ENCODE results near the gene GLT8D1. TPM values are rescaled to one million over a fixed set of nuclear protein-coding genes. Genes with fewer than 3 reads are reported as not detected.

The GLT8D1 gene
- total RNA-seq, 1 donor from 2014 or later: 79.8 TPM

- H3K36me3 Mint-ChIP-seq (ENCODE audit: insufficient read depth): peaks cover 23% of the 10 kb centered on the region
- no peak overlapping the region for H3K27ac Mint-ChIP-seq
- H3K9me3 Mint-ChIP-seq (ENCODE audit: low read depth): no peaks in the 10 kb centered on the region
- no peak for TF ChIP-seq CTCF (IDR thresholded peaks at IDR 0.05; ENCODE audit: unreplicated experiment)
- no peak overlapping the region for H3K4me3 Mint-ChIP-seq (ENCODE audit: low read depth)
- DNase-seq (ENCODE audit: low spot score, unreplicated experiment): no peak
- no peaks in the 10 kb centered on the region for H3K27me3 Mint-ChIP-seq
- no peaks in the 10 kb centered on the region for H3K4me1 Mint-ChIP-seq (ENCODE audit: low read depth)
These were observed 45.5 kb downstream of the GLT8D1 start for GRCh38 chr3:52660046-52660445.

DNA sequence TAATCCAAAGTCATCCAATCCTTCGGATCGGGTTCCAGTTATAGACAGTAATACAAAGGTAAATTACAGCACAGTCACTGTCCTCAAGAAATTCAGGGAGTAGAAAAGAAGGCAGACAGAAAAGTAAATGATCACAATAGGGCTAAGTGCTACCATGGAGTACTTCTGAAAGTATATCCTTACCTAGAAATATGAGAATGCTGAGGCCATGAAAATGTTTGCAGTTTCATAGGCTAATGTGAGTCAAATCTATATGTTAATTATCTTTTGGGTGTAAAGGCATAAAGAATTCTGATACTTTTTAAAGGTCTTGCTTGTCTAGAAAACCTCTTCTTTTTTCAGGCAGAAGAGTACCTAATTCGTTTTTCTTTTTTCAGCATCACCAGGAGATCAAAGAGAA lies 49.7 kb downstream of the GLT8D1 start:
- Mint-ChIP-seq H3K27ac (no peak overlapping the region), H3K4me1 (ENCODE audit: low read depth) (no peaks in the 10 kb centered on the region), H3K36me3 (ENCODE audit: insufficient read depth) (peaks cover 13% of the 10 kb centered on the region)

DNA sequence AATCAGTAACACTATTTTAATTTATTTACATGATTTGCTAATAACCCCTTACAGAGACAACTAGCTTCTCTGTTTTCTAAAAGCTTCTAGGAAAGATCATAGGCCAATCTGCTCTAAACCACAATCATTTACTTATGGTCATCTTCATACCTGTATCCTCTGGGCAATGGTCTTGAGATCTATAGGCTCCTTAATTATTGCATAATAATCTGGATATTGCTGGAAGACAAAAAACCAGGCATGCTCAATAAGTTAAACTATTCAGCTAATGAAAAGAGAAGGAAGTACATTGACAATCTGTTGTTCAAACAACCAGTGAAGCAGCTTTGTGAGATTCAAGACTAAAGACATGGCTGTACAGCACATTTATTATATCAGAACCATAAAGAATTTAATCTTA lies 54.0 kb downstream of the GLT8D1 start:
- H3K4me1 Mint-ChIP-seq (ENCODE audit: low read depth): no peaks in the 10 kb centered on the region
- no peaks in the 10 kb centered on the region for H3K27me3 Mint-ChIP-seq
- TF ChIP-seq CTCF (IDR thresholded peaks at IDR 0.05; ENCODE audit: unreplicated experiment): no peak
- no peak for DNase-seq (ENCODE audit: low spot score, unreplicated experiment)
- no peak overlapping the region for H3K4me3 Mint-ChIP-seq (ENCODE audit: low read depth)
- H3K9me3 Mint-ChIP-seq (ENCODE audit: low read depth): no peaks in the 10 kb centered on the region
- peaks cover 33% of the 10 kb centered on the region for H3K36me3 Mint-ChIP-seq (ENCODE audit: insufficient read depth)
- no peak overlapping the region for H3K27ac Mint-ChIP-seq

More for the DNA sequence above, 49.7 kb downstream of the GLT8D1 start:
- Mint-ChIP-seq H3K4me3 (ENCODE audit: low read depth) (no peak overlapping the region), H3K27me3 (no peaks in the 10 kb centered on the region), H3K9me3 (ENCODE audit: low read depth) (no peaks in the 10 kb centered on the region)
- TF ChIP-seq CTCF (IDR thresholded peaks at IDR 0.05; ENCODE audit: unreplicated experiment): no peak
- no peak for DNase-seq (ENCODE audit: low spot score, unreplicated experiment)

GRCh38 chr3:52650439-52650838 lies 55.2 kb downstream of the GLT8D1 start:
- Mint-ChIP-seq H3K4me3 (ENCODE audit: low read depth) (no peak overlapping the region), H3K36me3 (ENCODE audit: insufficient read depth) (peaks cover 32% of the 10 kb centered on the region), H3K4me1 (ENCODE audit: low read depth) (no peaks in the 10 kb centered on the region), H3K27me3 (no peaks in the 10 kb centered on the region), H3K27ac (no peak overlapping the region), H3K9me3 (ENCODE audit: low read depth) (no peaks in the 10 kb centered on the region)
- no peak for DNase-seq (ENCODE audit: low spot score, unreplicated experiment)
- TF ChIP-seq CTCF (IDR thresholded peaks at IDR 0.05; ENCODE audit: unreplicated experiment): no peak

DNA sequence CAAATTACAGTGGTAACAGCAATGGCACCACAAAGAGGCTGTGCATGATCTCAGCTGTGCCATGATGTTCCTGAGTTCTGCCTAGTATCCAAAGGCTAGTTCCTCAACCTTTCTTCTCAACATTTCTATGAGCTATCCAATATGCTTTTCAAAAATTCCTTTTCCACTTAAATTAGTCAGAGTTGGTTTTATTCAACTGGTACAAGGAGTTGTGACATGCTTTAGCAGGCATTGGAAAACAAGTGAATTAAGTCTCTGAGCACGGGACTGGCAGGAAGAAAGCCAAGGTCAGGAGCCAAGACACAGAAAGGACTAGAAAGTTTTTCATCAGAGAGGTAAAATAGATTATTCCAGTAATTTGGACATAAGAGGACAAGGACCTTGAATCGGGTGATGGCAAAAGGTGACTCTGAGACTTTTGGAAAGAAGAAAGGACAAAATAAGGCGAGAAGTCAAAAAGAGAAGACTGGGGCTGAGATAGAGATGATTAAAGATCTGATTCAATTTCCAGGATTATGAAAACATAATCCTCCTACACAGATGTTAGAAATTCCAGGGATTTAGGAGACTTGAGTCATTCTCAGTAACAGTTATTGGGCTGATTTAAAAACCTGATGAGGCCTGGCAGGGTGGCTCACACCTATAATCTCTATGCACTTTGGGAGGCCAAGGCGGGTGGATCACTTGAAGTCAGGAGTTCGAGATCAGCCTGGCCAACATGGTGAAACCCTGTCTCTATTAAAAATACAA lies 56.0 kb downstream of the GLT8D1 start:
- DNase-seq (ENCODE audit: low spot score, unreplicated experiment): no peak
- H3K4me3 Mint-ChIP-seq (ENCODE audit: low read depth): no peak overlapping the region
- no peaks in the 10 kb centered on the region for H3K27me3 Mint-ChIP-seq
- no peak overlapping the region for H3K27ac Mint-ChIP-seq
- no peaks in the 10 kb centered on the region for H3K4me1 Mint-ChIP-seq (ENCODE audit: low read depth)
- no peaks in the 10 kb centered on the region for H3K9me3 Mint-ChIP-seq (ENCODE audit: low read depth)
- H3K36me3 Mint-ChIP-seq (ENCODE audit: insufficient read depth): peaks cover 38% of the 10 kb centered on the region
- TF ChIP-seq CTCF (IDR thresholded peaks at IDR 0.05; ENCODE audit: unreplicated experiment): no peak

Measured in progenitor cell of endocrine pancreas (in vitro differentiated cells).